ENCODE measurements around the gene CDCA3.
"Not testable (repeated sequence)": the region's sequence is repeated elsewhere in the genome, so short reads cannot be mapped to it uniquely, and the experiment has no call there.

Gene CDCA3

DNA sequence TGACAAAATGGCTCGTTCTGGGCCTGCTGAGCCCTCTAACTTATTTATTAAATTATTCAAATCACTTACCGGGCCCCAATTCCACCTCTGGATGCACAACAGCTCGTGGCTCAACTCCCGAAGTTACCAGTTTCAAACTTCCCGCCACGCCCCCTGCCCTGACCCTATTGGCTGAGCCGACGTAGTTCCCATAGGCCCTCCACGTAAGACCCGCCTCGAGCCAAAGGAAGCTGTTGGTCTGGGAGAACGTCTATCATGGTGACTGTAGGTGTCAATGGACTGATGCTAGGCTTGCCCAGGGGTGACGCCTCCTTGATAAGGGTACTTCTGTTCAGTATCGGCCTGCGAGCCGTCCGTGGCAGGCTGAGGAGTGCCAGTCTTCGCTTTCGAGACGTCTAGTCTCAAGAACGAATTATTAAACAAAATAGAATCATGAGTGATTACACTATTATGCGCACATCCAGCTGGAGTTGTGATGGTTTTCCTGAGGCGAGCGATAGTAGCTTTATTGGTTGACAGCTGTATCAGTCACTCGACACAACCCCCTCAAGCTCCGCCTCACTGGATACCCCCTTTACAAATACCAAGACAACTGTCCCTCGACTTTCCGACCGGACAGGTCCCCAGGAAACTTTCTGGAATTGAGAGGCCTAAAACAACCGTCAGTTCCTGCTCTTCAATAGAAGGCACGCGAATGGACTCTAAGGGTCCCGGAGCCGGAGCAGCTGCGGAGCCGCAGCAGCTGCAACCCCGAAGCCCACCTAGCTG lies at the start of gene CDCA3:
TSS of gene CDCA3 (minus strand) at position 134 of the 768 bp plus-strand sequence. CDS start 334 bp downstream, outside the sequence.
- DNase-seq, result peak; percentile 99

DNA sequence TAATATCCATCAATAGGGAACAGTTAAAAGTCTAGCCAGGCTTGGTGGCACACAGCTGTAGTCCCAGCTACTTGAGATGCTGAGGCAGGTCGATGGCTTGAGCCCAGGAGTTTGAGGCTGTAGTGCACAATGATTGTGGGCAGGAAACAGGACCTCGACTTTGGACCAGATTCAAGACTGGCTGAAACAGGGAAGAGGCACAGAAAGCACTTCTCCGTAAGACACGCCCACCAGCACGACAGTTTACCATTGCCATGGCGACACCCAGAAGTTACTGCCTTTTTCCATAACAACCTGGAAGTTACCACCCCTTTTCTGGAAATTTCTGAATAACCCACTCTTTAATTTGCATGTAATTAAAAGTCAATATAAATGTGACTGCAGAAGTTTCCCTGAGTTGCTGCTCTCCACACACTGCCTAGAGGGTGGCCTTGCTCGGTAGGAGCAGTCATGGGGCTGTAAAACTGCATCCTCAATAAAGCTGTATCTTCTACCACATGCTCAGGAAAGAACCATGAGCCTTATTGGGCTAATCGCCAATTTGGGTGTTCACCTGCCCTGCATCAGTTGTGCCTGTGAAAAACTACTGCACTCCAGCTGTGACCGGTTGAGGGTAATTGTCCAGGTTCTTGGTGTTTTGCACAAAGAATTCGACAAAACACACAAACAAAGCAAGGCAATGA lies 48.9 kb upstream of the CDCA3 start:
- no peak for DNase-seq

DNA sequence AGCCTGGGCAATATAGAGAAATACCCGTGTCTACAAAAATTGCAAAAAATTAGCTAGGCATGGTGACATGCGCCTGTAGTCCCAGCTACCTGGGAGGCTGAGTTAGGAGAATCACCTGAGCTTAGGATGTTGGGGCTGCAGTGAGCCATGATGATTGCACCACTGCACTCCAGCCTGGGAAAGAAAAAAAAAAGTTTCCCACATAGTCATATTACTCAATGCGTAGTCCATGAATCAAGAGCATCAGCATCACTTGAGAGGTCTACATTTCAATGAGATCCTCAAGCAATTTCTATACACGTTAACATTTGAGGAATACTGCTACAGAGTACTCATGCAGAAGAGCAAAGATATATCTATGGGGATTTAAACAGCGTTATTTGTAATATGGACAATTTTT lies 48.3 kb upstream of the CDCA3 start:
- no peak for DNase-seq

DNA sequence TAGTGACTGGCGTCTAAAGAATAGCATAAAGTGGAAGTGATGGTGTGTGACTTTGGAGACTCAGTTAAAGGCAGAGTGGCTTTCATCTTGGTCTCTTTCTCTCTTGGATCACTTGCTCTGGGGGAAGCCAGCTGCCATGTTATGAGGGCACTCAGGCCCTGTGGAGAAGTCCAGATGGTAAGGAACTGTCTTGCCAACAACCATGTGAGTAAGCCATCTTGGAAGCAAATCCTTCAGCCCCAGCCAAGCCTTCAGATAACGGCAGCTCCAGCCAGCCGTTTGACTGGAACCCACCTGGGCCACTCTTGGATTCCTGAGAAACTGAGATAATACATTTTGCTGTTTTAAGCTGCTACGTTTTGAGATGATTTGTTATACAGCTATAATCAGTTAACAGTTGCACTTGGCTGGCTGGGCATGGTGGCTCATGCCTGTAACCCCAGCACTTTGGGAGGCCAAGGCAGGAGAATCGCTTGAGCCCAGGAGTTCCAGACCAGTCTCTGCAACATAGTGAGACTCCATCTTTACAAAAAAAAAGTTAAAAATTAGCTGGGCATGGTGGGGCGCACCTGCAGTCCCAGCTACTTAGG lies 45.9 kb upstream of the CDCA3 start:
- no peak for DNase-seq

DNA sequence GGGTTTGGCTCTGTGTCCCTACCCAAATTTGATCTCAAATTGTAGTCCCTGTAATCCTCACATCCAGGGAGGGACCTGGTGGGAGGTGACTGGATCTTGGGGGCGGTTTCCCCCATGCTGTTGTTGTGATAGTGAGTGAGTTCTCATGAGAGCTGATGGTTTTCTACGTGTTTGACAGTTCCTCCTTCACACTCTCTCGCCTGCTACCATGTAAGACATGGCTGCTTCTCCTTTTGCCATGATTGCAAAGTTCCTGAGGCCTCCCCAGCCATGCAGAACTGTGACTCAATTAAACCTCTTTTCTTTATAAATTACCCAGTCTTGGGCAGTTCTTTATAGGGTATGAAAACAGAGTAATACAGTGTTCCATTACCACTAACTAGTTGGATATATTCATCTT lies 43.2 kb upstream of the CDCA3 start:
- DNase-seq, result no peak

DNA sequence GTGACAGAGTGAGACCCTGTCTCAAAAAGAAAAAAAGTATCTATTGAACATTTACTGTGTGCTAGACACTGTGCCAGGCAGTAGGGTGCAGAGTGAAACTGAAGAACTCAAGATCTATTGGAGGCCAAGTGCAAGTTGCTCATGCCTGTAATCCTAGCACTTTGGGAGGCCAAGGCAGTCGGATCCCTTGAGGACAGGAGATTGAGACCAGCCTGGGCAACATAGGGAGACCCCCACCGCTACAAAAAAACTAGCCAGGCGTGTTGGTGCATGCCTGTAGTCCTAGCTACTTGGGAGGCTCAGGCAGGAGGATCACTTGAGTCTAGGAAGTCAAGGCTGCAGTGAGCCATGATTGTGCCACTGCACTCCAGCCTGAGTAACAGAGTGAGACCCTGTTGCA lies 41.6 kb upstream of the CDCA3 start:
- DNase-seq, result not testable (repeated sequence)

DNA sequence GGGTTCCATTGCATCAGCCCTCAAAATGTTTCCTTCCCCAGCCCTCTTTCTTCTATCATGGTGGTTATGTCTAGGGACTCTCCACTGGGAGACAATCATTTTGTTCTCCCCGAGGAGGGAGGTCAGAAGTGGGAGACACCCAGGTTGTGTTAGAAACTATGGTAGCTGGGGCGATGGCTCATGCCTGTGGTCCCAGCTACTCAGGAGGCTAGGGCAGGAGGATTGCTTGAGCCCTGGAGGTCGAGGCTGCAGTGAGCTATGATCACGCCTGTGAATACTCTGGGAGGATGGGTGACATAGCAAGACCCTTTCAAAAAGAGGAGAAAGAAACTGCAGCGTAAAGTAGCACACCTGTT lies 40.5 kb upstream of the CDCA3 start:
- no peak for DNase-seq

DNA sequence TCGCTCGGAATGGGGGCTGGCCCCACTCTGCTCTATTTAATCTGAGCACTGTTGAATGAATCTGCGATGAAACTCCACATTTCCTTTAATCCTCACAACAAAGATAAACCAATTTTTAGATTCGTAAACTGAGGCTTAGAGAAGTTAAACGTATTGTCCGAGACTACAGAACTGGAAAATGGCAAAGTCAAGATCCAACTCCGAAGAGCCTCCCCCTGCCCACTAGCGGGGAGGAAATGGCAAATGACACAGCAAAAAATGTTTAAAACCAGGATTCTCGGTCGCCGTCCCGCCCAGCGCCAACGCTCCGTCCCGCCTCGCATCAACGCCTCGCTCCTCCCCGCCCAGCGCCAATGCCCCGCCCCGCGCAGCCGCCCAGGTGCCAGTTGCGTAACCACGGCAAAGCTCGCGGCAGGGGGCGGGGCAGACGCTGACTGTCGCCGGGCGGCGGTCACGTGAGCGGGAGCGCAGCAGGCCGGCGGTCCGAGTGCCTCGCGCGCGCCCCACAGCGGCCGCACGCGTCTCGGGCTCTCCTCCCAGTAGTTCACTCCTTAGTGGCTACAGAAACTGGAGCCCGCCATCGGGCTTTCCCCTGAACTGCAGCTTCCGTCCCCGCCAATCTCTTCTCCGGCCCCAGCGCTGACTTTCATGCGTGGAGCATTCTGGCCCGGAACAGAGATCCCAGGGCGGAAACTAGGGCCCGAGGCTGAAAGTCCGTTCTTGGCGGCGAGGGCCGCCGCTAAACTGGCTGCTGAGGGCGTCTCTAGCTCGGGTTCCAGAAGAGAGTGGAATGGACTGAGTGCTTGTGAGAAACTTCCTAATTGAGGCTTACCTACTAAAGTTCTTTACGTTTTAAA lies 39.9 kb upstream of the CDCA3 start:
- peak; percentile 99 for DNase-seq

DNA sequence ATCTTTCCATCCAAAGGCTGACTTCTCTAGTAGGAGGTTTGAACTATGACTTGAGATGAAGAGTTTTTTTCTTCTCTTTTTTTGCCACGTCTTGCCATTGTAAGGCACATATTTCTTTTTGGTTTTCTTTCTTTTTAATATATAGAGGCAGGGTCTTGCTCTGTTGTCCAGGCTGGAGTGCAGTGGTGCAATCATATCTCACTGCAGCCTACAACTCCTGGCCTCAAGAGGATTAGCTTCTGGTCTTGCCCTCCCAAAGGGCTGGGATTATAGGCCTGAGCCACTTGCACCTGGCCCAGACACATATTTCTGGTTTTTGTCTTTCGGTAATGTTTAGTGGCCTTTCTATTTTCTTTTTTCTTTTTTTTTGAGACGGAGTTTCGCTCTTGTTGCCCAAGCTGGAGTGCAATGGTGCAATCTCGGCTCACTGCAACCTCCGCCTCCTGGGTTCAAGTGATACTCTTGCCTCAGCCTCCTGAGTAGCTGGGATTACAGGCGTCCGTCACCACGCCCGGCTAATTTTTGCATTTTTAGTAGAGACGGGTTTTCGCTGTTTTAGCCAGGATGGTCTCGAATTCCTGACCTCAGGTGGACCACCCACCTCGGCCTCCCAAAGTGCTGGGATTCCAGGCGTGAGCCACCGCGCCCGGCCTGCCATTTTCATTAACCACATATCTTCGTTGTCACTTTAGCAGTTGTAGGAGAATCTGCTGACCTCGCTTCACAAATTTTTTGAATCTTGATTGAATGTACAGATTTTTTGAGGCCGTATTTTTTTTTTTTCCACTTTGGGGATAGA lies 38.9 kb upstream of the CDCA3 start:
- DNase-seq, result not testable (repeated sequence)

DNA sequence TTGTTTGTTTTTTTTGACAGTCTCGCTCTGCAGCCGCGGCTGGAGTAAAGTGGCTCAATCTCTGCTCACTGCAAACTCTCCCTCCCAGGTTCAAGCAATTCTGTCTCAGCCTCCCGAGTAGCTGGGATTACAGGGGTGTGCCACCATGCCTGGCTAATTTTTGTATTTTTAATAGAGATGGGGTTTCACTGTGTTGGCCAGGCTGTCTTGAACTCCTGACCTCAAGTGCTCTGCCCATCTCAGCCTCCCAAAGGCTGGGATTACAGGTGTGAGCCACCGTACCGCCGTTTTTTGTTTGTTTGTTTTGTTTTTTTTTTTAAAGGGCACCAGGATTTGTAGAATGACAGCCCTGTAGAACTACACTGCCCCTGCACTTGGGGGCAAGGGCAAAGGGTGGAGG lies 37.7 kb upstream of the CDCA3 start:
- DNase-seq, result not testable (repeated sequence)

DNA sequence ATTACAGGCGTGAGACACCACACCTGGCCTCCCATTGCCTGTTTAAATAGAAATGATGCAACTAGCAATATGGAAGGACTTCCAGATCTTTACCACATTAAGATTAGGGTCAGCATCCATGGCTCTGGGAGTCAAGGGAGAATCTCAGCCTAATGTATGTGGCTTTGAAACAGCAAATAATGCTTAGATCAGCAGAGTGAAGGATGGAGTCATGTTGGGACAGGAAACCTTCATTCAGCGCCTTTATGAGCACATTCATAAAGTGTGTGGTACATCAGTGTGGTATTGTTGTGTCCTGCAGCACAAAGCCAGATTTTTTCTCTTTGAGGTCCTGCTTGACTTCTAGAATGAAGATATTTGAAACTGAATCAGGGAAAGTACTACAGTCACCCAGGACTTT lies 37.3 kb upstream of the CDCA3 start:
- no peak for DNase-seq

DNA sequence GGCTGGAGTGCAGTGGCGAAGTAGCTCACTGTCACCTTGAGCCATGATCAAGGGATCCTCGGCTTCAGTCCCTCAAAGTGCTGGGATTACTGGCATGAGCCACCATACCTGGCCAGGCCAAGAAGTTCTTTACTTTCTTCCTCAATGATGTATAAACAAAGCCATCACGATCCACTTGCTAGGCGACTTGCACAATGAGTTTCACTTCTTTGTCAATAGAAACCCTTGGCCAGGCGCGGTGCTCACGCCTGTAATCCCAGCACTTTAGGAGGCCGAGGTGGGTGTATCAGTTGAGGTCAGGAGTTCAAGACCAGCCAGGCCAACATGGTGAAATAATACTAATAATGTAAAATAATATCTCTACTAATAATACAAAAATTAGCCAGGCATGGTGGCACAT lies 36.4 kb upstream of the CDCA3 start:
- no peak for DNase-seq

DNA sequence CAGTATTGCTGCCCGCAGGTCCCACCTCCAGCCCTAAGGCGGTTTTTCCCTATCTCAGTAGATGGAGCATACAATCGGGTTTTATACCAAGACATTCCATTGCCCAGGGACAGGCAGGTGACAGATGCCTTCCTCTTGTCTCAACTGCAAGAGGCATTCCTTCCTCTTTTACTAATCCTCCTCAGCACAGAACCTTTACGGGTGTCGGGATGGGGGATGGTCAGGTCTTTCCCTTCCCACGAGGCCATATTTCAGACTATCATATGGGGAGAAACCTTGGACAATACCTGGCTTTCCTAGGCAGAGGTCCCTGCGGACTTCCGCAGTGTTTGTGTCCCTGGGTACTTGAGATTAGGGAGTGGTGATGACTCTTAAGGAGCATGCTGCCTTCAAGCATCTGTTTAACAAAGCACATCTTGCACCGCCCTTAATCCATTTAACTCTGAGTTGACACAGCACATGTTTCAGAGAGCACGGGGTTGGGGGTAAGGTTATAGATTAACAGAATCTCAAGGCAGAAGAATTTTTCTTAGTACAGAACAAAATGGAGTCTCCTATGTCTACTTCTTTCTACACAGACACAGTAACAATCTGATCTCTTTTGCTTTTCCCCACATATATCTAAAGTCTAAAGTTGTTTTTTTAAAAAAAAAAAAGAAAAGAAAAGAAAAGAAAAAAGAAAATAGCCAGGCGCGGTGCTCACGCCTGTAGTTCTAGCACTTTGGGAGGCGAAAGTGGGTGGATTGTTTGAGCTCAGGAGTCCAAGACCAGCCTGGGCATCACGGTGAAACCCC lies 35.3 kb upstream of the CDCA3 start:
- DNase-seq, result not testable (repeated sequence)

DNA sequence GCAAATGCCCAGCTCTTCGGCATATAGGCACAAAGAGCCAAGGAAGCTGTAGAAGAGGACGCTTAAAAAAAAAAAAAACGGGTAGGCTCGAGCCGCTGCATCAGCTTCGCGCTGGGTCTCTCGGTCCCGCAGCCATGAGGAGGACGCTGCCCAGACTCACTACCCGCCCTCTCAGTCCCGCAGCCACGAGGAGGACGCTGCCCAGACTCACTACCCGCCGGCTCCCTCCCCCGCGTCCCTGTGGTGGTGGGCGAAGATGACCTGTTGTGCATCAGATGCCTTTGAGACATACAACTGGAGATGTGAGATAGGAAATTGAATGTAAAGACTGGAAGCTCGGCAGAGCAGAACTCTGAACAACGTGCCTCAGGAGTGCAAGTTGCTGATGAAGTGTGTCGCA lies 33.5 kb upstream of the CDCA3 start:
- no peak for DNase-seq

DNA sequence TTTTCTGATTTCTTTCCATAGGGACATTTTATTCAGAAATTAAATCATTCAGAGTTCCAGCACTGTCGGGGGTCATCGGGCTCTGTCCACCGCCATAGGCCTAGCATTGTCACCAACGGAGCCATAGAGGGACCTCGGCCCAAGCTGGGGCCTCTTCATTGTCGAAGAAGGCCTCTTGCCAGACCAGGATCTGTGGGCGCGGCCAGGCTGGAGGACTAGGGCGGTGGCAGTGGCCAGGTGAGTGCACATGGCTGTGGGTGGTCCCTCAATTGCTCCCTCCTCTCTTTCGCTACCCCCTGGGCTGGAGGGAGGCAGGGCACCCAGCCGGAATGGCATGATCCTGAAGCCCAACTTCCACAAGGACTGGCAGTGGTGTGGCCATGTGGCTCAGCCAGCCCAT lies 32.6 kb upstream of the CDCA3 start:
- no peak for DNase-seq

DNA sequence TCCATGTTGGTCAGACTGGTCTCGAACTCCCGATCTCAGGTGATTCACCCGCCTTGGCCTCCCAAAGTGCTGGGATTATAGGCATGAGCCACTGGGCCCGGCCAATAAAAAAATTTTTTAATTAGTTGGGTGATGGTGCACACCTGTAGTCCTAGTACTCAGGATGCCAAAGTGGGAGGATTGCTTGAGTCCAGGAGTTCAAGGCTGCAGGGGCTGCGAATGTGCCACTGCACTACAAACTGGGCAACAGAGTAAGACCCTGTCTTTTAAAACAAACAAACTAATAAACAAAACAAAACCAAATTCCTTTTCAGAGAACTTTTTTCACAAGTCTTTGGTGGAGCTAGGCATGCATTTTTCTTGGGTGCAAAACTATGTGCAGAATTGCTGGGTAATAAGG lies 32.2 kb upstream of the CDCA3 start:
- DNase-seq, result no peak

DNA sequence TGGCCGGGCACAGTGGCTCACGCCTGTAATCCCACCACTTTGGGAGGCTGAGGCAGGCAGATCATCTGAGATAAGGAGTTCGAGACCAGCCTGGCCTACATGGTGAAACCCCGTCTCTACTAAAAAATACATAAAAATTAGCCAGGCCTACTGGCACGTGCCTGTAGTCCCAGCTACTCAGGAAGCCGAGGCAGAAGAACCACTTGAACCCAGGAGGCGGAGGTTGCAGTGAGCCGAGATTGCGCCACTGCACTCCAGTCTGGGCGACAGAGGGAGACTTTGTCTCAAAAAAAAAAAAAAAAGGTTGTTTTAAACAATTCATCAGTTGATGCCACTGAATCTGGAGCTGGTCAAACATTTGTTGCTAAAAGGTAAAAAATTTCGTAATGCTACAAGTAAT lies 28.7 kb upstream of the CDCA3 start:
- not testable (repeated sequence) for DNase-seq

DNA sequence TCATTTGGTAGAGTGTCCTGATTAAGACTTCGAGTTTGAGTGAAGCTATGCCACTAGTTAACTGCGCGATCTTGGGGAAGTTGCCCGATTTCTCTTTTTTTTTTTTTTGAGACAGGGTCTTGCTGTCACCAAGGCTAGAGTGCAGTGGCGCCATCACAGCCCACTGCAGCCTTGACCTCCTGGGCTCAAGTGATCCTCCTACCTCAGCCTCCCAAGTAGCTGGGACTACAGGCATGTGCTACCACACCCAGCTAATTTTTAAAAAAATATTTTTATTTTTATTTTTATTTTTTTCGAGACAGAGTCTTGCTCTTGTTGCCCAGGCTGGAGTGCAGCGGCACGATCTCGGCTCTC lies 22.9 kb upstream of the CDCA3 start:
- DNase-seq, result not testable (repeated sequence)

DNA sequence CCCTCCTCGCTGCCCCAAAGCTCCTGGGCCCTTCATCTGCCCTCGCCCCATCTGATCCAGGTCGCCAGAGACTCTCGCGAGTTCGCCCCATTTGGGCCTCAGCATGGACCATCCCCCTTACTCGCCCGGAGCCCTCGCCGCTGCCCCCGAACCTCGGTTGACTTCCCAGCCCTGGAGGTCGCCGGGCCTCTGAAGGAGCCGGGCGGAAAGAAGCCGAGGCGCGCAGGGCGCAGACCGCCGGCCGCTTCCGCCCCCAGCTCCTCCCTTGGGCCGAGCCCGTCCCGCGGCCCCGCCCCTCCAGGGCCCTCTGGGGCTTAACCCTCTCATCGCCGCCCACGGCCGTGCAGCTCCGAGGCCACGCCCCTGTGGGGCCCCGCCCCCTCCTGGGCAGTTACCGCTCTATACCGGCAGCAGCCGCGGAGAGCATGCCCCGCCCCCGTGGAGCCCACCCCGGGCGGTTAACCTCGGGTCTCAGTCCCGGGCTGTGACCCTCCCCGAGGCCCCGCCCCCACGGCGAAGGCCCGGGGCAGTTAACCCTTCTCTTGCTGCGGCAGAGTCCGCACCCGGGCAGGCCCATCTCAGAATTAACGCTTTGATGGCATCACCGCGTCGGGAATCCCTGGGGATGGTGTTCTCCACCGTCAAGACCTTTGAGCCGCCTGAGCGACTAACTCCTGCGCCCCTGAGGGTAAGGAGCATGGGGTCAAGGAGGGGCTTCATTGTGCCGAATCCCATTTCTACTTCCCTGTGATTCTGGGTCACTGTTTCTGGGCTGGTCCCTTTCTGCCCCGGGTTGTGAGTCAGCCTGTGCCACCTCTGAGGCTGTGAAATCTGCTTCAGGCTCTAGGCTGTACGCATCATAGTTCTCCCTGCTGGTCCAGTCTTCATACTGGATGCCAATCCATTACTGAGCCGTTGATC lies 22.3 kb upstream of the CDCA3 start, which contains the start of gene SPSB2:
TSS of gene SPSB2 (minus strand) at position 210 of the 921 bp plus-strand sequence. CDS start 402 bp downstream, outside the sequence.
- DNase-seq, result peak; percentile 99

All from eye (tissue), 1 donor.